CD14-positive monocyte (primary cell): ENCODE results near the gene FIBCD1. TPM values are rescaled to one million over a fixed set of nuclear protein-coding genes. Genes with fewer than 3 reads are reported as not detected.

Source experiments
- DNase-seq, 3 donors: peaks; one replicate each; pipeline ENCODE4 v3.0.0-alpha.2; 2011 to 2022
- H2AFZ ChIP-seq: 2 replicates; pipeline ENCODE4 v1.6.0; 2012; ENCODE audit warnings: mild to moderate bottlenecking, low read depth, low read length, inconsistent platforms; ENCODE audit not compliant: insufficient read depth, poor library complexity, severe bottlenecking
- H3K27ac ChIP-seq, 2 donors: 1 replicate in 1 of 2; 2 replicates in 1 of 2; pipeline ENCODE4 v1.5.1; 2012 to 2013; ENCODE audit warnings: low read length in 2 of 2, control low read depth in 1 of 2, inconsistent platforms in 1 of 2, low read depth in 1 of 2, mild to moderate bottlenecking in 1 of 2
- H3K27me3 ChIP-seq, 2 donors: one replicate each; pipeline versions ENCODE4 v1.6.0 to v1.6.1; 2011 to 2013; ENCODE audit warnings: low read length in 2 of 2; ENCODE audit not compliant: control insufficient read depth in 2 of 2, insufficient read depth in 2 of 2
- H3K36me3 ChIP-seq, 2 donors: replicated peaks in 1 of 2; 1 replicate in 1 of 2; 2 replicates in 1 of 2; pipeline versions ENCODE4 v1.5.1 to v1.6.1; 2012 to 2013; ENCODE audit warnings: low read length in 2 of 2, control low read depth in 1 of 2, inconsistent platforms in 1 of 2, mild to moderate bottlenecking in 1 of 2; ENCODE audit not compliant: insufficient read depth in 2 of 2, control insufficient read depth in 1 of 2
- H3K4me1 ChIP-seq, 2 donors: 1 replicate in 1 of 2; 2 replicates in 1 of 2; pipeline versions ENCODE4 v1.5.1 to v1.6.1; 2012 to 2013; ENCODE audit warnings: low read length in 2 of 2, control low read depth in 1 of 2, inconsistent platforms in 1 of 2, mild to moderate bottlenecking in 1 of 2, moderate library complexity in 1 of 2; ENCODE audit not compliant: insufficient read depth in 2 of 2, control insufficient read depth in 1 of 2
- H3K4me2 ChIP-seq: replicated peaks from 2 replicates; pipeline ENCODE3; 2012; ENCODE audit warnings: low read length, moderate library complexity, mild to moderate bottlenecking; ENCODE audit not compliant: poor library complexity, severe bottlenecking; ENCODE audit errors: extremely low read depth
- H3K4me3 ChIP-seq, 3 experiments: fragments of 200-600 bp in 1 of 3; sonication (generic) in 1 of 3; replicated peaks in 1 of 3; 1 replicate in 2 of 3; 2 replicates in 1 of 3; pipeline ENCODE4 v1.5.1; 2011 to 2013; ENCODE audit warnings: low read length in 3 of 3, mild to moderate bottlenecking in 3 of 3, control low read depth in 2 of 3, low read depth in 2 of 3, inconsistent platforms in 1 of 3, moderate library complexity in 1 of 3
- H3K79me2 ChIP-seq: 2 replicates; pipeline ENCODE4 v1.6.0; 2012; ENCODE audit warnings: mild to moderate bottlenecking, control low read depth, inconsistent platforms, low read length, moderate library complexity; ENCODE audit not compliant: insufficient read depth
- H3K9ac ChIP-seq: 2 replicates; pipeline ENCODE4 v1.6.0; 2017; ENCODE audit warnings: low read length, mild to moderate bottlenecking; ENCODE audit not compliant: insufficient read depth, poor library complexity, severe bottlenecking
- H3K9me3 ChIP-seq, 2 donors: replicated peaks in 1 of 2; 1 replicate in 1 of 2; 2 replicates in 1 of 2; pipeline versions ENCODE4 v1.5.1 to v1.6.1; 2012 to 2013; ENCODE audit warnings: low read length in 2 of 2, control low read depth in 1 of 2; ENCODE audit not compliant: control insufficient read depth in 1 of 2, insufficient read depth in 1 of 2
- H4K20me1 ChIP-seq: 2 replicates; pipeline ENCODE4 v1.6.0; 2012; ENCODE audit warnings: mild to moderate bottlenecking, low read length, control low read depth, moderate library complexity; ENCODE audit not compliant: insufficient read depth
- H3K27ac Mint-ChIP-seq, 7 donors: one replicate each; pipeline ENCODE4 v1.8.0; 2020; ENCODE audit warnings: mild to moderate bottlenecking in 7 of 7, mixed read lengths in 7 of 7, moderate library complexity in 6 of 7, inconsistent platforms in 2 of 7
- H3K27me3 Mint-ChIP-seq, 3 donors: one replicate each; pipeline ENCODE4 v1.8.0; 2021 to 2022; ENCODE audit warnings: low read depth in 3 of 3, mild to moderate bottlenecking in 3 of 3, mixed read lengths in 3 of 3, moderate library complexity in 3 of 3, inconsistent platforms in 1 of 3
- H3K36me3 Mint-ChIP-seq, 2 donors: one replicate each; pipeline ENCODE4 v1.8.0; 2020; ENCODE audit warnings: mixed read lengths in 2 of 2, inconsistent platforms in 1 of 2, mild to moderate bottlenecking in 1 of 2
- H3K4me1 Mint-ChIP-seq: one replicate; pipeline ENCODE4 v1.8.0; 2020; ENCODE audit warnings: mild to moderate bottlenecking, mixed read lengths
- H3K4me3 Mint-ChIP-seq, 2 donors: one replicate each; pipeline ENCODE4 v1.8.0; 2020; ENCODE audit warnings: mild to moderate bottlenecking in 2 of 2, mixed read lengths in 2 of 2, moderate library complexity in 1 of 2
- H3K9me3 Mint-ChIP-seq, 7 donors: one replicate each; pipeline ENCODE4 v1.8.0; 2020 to 2022; ENCODE audit warnings: mixed read lengths in 7 of 7, mild to moderate bottlenecking in 6 of 7, moderate library complexity in 6 of 7, inconsistent platforms in 2 of 7
- WGBS: methylation state at CpG from one replicate; pipeline ENCODE4 v1.1.5; 2013; ENCODE audit warnings: missing lambda C conversion rate; ENCODE audit not compliant: insufficient coverage; 5-methylcytosine and 5-hydroxymethylcytosine counted together
- intact Hi-C, 2 donors: fragments of 100-400 bp; cut with micrococcal nuclease; formaldehyde crosslinking; loops; one replicate each; pipeline versions ENCODE4 v1.15.0 to v1.15.1; 2023
- polyA plus RNA-seq, 3 donors: library from polyadenylated mRNA; depleted of rRNA in 1 of 3; unstranded in 2 of 3; stranded (reverse) in 1 of 3; fragments of 300-500 nt in 2 of 3; fragments of >200 nt in 1 of 3; fragmentation: Illumina TruSeq in 2 of 3; gene quantifications; 1 replicate in 2 of 3; 2 replicates in 1 of 3; pipeline ENCODE4 v1.2.3, GENCODE V29; 2012 to 2021
- TF ChIP-seq, protein P1 (sequence below): fragments of 200-600 bp; IDR thresholded peaks from one replicate; pipeline ENCODE4 v1.8.0; 2022; ENCODE audit warnings: antibody characterized with exemption, mild to moderate bottlenecking

FIBCD1 gene
- polyA plus RNA-seq, 3 donors: not detected

DNA sequence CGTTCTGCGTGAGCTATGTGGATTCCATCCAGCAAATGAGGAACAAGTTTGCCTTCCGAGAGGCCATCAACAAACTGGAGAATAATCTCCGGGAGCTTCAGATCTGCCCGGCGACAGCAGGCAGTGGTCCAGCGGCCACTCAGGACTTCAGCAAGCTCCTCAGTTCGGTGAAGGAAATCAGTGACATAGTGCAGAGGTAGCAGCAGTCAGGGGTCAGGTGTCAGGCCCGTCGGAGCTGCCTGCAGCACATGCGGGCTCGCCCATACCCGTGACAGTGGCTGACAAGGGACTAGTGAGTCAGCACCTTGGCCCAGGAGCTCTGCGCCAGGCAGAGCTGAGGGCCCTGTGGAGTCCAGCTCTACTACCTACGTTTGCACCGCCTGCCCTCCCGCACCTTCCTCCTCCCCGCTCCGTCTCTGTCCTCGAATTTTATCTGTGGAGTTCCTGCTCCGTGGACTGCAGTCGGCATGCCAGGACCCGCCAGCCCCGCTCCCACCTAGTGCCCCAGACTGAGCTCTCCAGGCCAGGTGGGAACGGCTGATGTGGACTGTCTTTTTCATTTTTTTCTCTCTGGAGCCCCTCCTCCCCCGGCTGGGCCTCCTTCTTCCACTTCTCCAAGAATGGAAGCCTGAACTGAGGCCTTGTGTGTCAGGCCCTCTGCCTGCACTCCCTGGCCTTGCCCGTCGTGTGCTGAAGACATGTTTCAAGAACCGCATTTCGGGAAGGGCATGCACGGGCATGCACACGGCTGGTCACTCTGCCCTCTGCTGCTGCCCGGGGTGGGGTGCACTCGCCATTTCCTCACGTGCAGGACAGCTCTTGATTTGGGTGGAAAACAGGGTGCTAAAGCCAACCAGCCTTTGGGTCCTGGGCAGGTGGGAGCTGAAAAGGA is 53.3 kb downstream of the FIBCD1 start:
- Histone ChIP-seq H3K4me1 (no peaks in the 10 kb centered on the region), H3K27ac (no peak overlapping the region), H2AFZ (no peak overlapping the region), H3K9ac (no peak overlapping the region), H3K4me2 (no peak overlapping the region), H3K27me3 (no peaks in the 10 kb centered on the region), H3K9me3 (no peaks in the 10 kb centered on the region), H3K4me3 (no peak overlapping the region), H3K79me2 (no peaks in the 10 kb centered on the region), H4K20me1 (no peaks in the 10 kb centered on the region), H3K36me3 (peaks cover 69 to 89% of the 10 kb centered on the region in 2 donors)
- Mint-ChIP-seq H3K27ac (peak overlapping the region in 1 of 7 donors; percentile 39), H3K4me1 (no peaks in the 10 kb centered on the region), H3K27me3 (peaks cover 0 to 2% (median 0%) of the 10 kb centered on the region in 3 donors), H3K4me3 (no peak overlapping the region), H3K9me3 (no peaks in the 10 kb centered on the region), H3K36me3 (peaks cover 68 to 92% of the 10 kb centered on the region in 2 donors)
- WGBS: 97% methylated on average over 34 of the region's 35 CpGs
- DNase-seq: no peak
- intact Hi-C loops: no loop called here
- TF ChIP-seq, protein P1, sequence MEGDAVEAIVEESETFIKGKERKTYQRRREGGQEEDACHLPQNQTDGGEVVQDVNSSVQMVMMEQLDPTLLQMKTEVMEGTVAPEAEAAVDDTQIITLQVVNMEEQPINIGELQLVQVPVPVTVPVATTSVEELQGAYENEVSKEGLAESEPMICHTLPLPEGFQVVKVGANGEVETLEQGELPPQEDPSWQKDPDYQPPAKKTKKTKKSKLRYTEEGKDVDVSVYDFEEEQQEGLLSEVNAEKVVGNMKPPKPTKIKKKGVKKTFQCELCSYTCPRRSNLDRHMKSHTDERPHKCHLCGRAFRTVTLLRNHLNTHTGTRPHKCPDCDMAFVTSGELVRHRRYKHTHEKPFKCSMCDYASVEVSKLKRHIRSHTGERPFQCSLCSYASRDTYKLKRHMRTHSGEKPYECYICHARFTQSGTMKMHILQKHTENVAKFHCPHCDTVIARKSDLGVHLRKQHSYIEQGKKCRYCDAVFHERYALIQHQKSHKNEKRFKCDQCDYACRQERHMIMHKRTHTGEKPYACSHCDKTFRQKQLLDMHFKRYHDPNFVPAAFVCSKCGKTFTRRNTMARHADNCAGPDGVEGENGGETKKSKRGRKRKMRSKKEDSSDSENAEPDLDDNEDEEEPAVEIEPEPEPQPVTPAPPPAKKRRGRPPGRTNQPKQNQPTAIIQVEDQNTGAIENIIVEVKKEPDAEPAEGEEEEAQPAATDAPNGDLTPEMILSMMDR: no peak

DNA sequence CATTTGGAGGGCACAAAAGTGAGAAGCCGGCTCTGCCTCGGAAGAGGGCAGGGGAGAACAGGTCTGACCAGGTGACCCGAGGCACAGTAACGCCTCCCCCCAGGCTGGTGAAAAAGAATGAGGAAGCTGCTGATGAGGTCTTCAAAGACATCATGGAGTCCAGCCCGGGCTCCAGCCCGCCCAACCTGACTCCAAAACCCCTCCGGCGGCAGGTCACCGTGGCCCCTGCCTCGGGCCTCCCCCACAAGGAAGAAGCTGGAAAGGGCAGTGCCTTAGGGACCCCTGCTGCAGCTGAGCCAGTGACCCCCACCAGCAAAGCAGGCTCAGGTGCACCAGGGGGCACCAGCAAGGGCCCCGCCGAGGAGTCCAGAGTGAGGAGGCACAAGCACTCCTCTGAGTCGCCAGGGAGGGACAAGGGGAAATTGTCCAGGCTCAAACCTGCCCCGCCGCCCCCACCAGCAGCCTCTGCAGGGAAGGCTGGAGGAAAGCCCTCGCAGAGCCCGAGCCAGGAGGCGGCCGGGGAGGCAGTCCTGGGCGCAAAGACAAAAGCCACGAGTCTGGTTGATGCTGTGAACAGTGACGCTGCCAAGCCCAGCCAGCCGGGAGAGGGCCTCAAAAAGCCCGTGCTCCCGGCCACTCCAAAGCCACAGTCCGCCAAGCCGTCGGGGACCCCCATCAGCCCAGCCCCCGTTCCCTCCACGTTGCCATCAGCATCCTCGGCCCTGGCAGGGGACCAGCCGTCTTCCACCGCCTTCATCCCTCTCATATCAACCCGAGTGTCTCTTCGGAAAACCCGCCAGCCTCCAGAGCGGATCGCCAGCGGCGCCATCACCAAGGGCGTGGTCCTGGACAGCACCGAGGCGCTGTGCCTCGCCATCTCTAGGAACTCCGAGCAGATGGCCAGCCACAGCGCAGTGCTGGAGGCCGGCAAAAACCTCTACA is 54.2 kb downstream of the FIBCD1 start:
- no peaks in the 10 kb centered on the region for H4K20me1 ChIP-seq
- TF ChIP-seq, protein P1: no peak
- WGBS: 97% methylated on average over 47 of the region's 47 CpGs
- no peak overlapping the region for H3K4me3 ChIP-seq
- Mint-ChIP-seq H3K9me3 (no peaks in the 10 kb centered on the region), H3K36me3 (peaks cover 77 to 94% of the 10 kb centered on the region in 2 donors), H3K27me3 (peaks cover 0 to 2% (median 0%) of the 10 kb centered on the region in 3 donors), H3K4me3 (no peak overlapping the region), H3K27ac (peak overlapping the region in 3 of 7 donors; percentile 0 to 68 (median 63)), H3K4me1 (no peaks in the 10 kb centered on the region)
- H3K9me3 ChIP-seq: no peaks in the 10 kb centered on the region
- H3K79me2 ChIP-seq: no peaks in the 10 kb centered on the region
- no peak overlapping the region for H3K27ac ChIP-seq
- H3K4me1 ChIP-seq: no peaks in the 10 kb centered on the region
- H3K4me2 ChIP-seq: no peak overlapping the region
- no peak overlapping the region for H2AFZ ChIP-seq
- peaks cover 74 to 91% of the 10 kb centered on the region in 2 donors for H3K36me3 ChIP-seq
- intact Hi-C loops: no loop called here
- no peak for DNase-seq
- no peak overlapping the region for H3K9ac ChIP-seq
- no peaks in the 10 kb centered on the region for H3K27me3 ChIP-seq
